HepG2 (cell line): Measurements from ENCODE around the gene GTF3A. TPM values are rescaled to one million over a fixed set of nuclear protein-coding genes. Genes with fewer than 3 reads are reported as not detected.
A peak's percentile ranks its signal among the peaks of the same experiment; 100 is the strongest.

Experiments used
- ARID2 ChIP-seq: sonication (generic); formaldehyde crosslinking; IDR thresholded peaks from 2 replicates; pipeline ENCODE4 v1.8.1; 2022; ENCODE audit warnings: mild to moderate bottlenecking, missing genetic modification reagents, borderline replicate concordance
- ARID3A ChIP-seq: IDR thresholded peaks from 2 replicates; pipeline ENCODE4 v1.6.1; 2012; ENCODE audit warnings: low read depth, low read length, improper control_type of control experiment
- ETV5 ChIP-seq: IDR thresholded peaks from 2 replicates; pipeline ENCODE4 v1.6.1; 2018; ENCODE audit warnings: missing biosample characterization, missing genetic modification reagents, inconsistent platforms, borderline replicate concordance
- FOXP1 ChIP-seq, 2 experiments: fragments of 450-650 bp in 1 of 2; IDR thresholded peaks; 2 replicates each; pipeline ENCODE4 v1.6.1; 2017 to 2018; ENCODE audit warnings: antibody characterized with exemption in 1 of 2
- GABPA ChIP-seq, 2 experiments: IDR thresholded peaks; 2 replicates each; pipeline ENCODE4 v1.6.1; 2011 to 2016; ENCODE audit warnings: low read depth in 2 of 2, low read length in 1 of 2, missing biosample characterization in 1 of 2, missing genetic modification characterization in 1 of 2
- HDAC1 ChIP-seq: sonication (generic); formaldehyde crosslinking; IDR thresholded peaks from 2 replicates; pipeline ENCODE4 v1.5.1; 2020; ENCODE audit warnings: mild to moderate bottlenecking, missing genetic modification reagents
- HIVEP1 ChIP-seq: sonication (generic); formaldehyde crosslinking; IDR thresholded peaks from 2 replicates; pipeline ENCODE4 v1.4.0; 2020; ENCODE audit warnings: mild to moderate bottlenecking, missing genetic modification reagents
- HNRNPLL ChIP-seq: fragments of 200-400 bp; formaldehyde crosslinking; IDR thresholded peaks from 2 replicates; pipeline ENCODE4 v1.6.1; 2017; ENCODE audit warnings: mild to moderate bottlenecking, low read depth, low read length; ENCODE audit not compliant: poor library complexity, severe bottlenecking
- HOXA7 ChIP-seq: sonication (generic); formaldehyde crosslinking; IDR thresholded peaks from 2 replicates; pipeline ENCODE4 v1.8.1; 2022; ENCODE audit warnings: mild to moderate bottlenecking, missing genetic modification reagents, moderate library complexity
- JARID2 ChIP-seq: sonication (generic); formaldehyde crosslinking; IDR thresholded peaks from 2 replicates; pipeline ENCODE4 v1.8.1; 2023; ENCODE audit warnings: missing genetic modification reagents, inconsistent platforms; ENCODE audit not compliant: insufficient replicate concordance
- JUN ChIP-seq: sonication (generic); formaldehyde crosslinking; IDR thresholded peaks from 2 replicates; pipeline ENCODE4 v1.4.0; 2020; ENCODE audit warnings: mild to moderate bottlenecking, missing genetic modification reagents
- KDM2A ChIP-seq: sonication (generic); formaldehyde crosslinking; IDR thresholded peaks from 2 replicates; pipeline ENCODE4 v1.4.0; 2020; ENCODE audit warnings: low read depth, missing genetic modification reagents, borderline replicate concordance
- MED1 ChIP-seq: sonication (generic); formaldehyde crosslinking; IDR thresholded peaks from 2 replicates; pipeline ENCODE4 v1.4.0; 2020; ENCODE audit warnings: missing genetic modification reagents
- MEF2D ChIP-seq: sonication (generic); formaldehyde crosslinking; IDR thresholded peaks from 2 replicates; pipeline ENCODE4 v1.5.1; 2020; ENCODE audit warnings: mild to moderate bottlenecking, missing genetic modification reagents
- MEIS1 ChIP-seq: sonication (generic); formaldehyde crosslinking; IDR thresholded peaks from 2 replicates; pipeline ENCODE4 v1.9.0; 2021; ENCODE audit warnings: mild to moderate bottlenecking, missing genetic modification reagents, moderate library complexity, borderline replicate concordance
- REXO4 ChIP-seq: sonication (generic); formaldehyde crosslinking; IDR thresholded peaks from 2 replicates; pipeline ENCODE4 v1.8.0; 2022; ENCODE audit warnings: missing genetic modification reagents, mild to moderate bottlenecking, borderline replicate concordance
- SMYD3 ChIP-seq: sonication (generic); formaldehyde crosslinking; IDR thresholded peaks from 2 replicates; pipeline ENCODE4 v1.8.1; 2023; ENCODE audit warnings: mild to moderate bottlenecking, missing genetic modification reagents
- ZBTB1 ChIP-seq: sonication (generic); formaldehyde crosslinking; IDR thresholded peaks from 2 replicates; pipeline ENCODE4 v1.4.0; 2020; ENCODE audit warnings: missing genetic modification reagents, borderline replicate concordance
- ZFX ChIP-seq: sonication (generic); formaldehyde crosslinking; IDR thresholded peaks from 2 replicates; pipeline ENCODE4 v1.4.0; 2020; ENCODE audit warnings: mild to moderate bottlenecking, low read depth, missing genetic modification reagents, moderate library complexity
- ZNF10 ChIP-seq: sonication (generic); formaldehyde crosslinking; IDR thresholded peaks from 2 replicates; pipeline ENCODE4 v1.4.0; 2020; ENCODE audit warnings: mild to moderate bottlenecking, low read depth, missing genetic modification reagents, borderline replicate concordance
- ZNF557 ChIP-seq: sonication (generic); formaldehyde crosslinking; IDR thresholded peaks from 2 replicates; pipeline ENCODE4 v1.4.0; 2020; ENCODE audit warnings: missing genetic modification reagents
- ZNF598 ChIP-seq: sonication (generic); formaldehyde crosslinking; IDR thresholded peaks from 2 replicates; pipeline ENCODE4 v1.5.1; 2020; ENCODE audit warnings: mild to moderate bottlenecking, missing genetic modification reagents, borderline replicate concordance
- ZNF614 ChIP-seq: IDR thresholded peaks from 2 replicates; pipeline ENCODE4 v1.6.1; 2018; ENCODE audit warnings: missing biosample characterization, missing genetic modification reagents, inconsistent platforms, borderline replicate concordance
- ZNF619 ChIP-seq: sonication (generic); formaldehyde crosslinking; IDR thresholded peaks from 2 replicates; pipeline ENCODE4 v1.4.0; 2020; ENCODE audit warnings: mild to moderate bottlenecking, missing genetic modification reagents
- ZNF710 ChIP-seq: sonication (generic); formaldehyde crosslinking; IDR thresholded peaks from 2 replicates; pipeline ENCODE4 v1.5.0; 2020; ENCODE audit warnings: mild to moderate bottlenecking, missing genetic modification reagents, borderline replicate concordance
- ZNF773 ChIP-seq: sonication (generic); formaldehyde crosslinking; IDR thresholded peaks from 2 replicates; pipeline ENCODE4 v1.4.0; 2020; ENCODE audit warnings: missing genetic modification reagents, borderline replicate concordance
- ZSCAN29 ChIP-seq: sonication (generic); formaldehyde crosslinking; conservative IDR thresholded peaks from 2 replicates; pipeline ENCODE4 v1.4.0; 2020; ENCODE audit warnings: mild to moderate bottlenecking, missing genetic modification reagents
- polyA plus RNA-seq, 8 experiments: library from polyadenylated mRNA; depleted of rRNA in 3 of 8; stranded (reverse) in 7 of 8; unstranded in 1 of 8; fragments of >200 nt; fragmentation: Illumina TruSeq in 4 of 8; extraction: Trizol in 4 of 8; gene quantifications; 2 replicates each; pipeline versions ENCODE4 v1.2.1 to v1.2.3, GENCODE V29; 2011 to 2016; ENCODE audit warnings: low read depth in 4 of 8, missing spikeins in 1 of 8, mixed read lengths in 1 of 8; ENCODE audit not compliant: insufficient read depth in 1 of 8
- total RNA-seq, 5 experiments: library from RNA; depleted of rRNA; stranded (reverse); fragments of >200 nt; fragmentation: Illumina TruSeq; extraction: Trizol; gene quantifications; 2 replicates each; pipeline ENCODE4 v1.2.3, GENCODE V29; 2016; ENCODE audit warnings: low read depth in 1 of 5

Gene GTF3A
- total and polyA plus RNA-seq, 2 of the 13 experiments (the other 11 are each of a cell fraction or from before 2014, with no cell fraction given), result 42.1 to 176 TPM

DNA sequence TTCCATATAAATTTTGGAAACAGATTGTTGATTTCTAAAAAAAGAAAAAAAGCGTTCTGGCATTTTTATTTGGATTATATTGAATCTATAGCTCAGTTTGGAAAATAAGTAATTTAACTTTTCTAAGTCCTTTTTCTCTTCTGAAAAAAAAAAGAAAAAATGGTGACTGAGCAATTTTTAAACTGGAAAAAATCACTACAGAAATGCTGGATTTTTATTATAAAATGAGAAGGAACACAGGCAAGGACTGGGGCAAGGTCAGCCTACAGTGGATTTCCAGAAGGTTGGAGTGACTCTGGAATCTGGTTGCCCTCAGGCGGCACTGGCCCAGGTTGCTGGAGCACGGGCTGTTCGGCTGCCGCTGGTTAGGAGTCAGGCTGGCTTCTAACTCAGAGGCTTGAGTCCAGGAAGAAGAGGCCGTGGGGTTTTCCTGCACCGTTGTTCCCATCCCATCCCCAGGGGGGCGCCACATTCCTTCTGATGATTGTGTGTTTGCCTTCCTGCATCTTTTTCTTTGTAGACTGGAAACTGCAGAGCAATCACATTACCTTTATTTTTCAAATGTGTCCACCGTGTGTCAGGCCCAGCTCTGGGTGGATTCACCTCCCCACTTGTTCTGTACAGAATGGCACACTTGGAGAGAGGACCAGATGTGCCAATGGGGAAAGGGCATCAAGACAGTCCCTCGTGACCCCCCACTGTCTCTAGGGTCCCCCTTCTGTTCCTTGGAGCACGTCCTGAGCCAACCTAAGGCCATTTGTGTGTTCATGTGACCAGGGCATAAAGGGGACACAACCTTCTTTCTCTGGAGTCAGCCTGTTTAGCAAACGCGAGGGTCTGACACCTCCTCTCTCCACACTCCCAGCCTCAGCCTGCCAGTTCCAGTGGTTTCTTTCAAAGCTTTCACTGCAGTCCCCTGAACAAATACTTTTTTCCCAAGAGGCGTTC, 44.5 kb upstream of the GTF3A start (continued):
- 0 out of 2 replicates have a peak, but pooled peaks have one; percentile 42 for TF ChIP-seq ZNF598 (CRISPR knock-in tag)
- no peak for TF ChIP-seq ZNF773 (CRISPR knock-in tag)
- peak; percentile 14; the same call in 1 of the 2 replicates for TF ChIP-seq ETV5 (CRISPR knock-in tag)
- TF ChIP-seq KDM2A (CRISPR knock-in tag), result no peak
- no peak for TF ChIP-seq ZNF614 (CRISPR knock-in tag)
- TF ChIP-seq REXO4 (CRISPR knock-in tag), result no peak
- no peak for TF ChIP-seq ZNF557
- TF ChIP-seq HIVEP1 (CRISPR knock-in tag), result no peak
- no peak for TF ChIP-seq MEF2D (CRISPR knock-in tag)
- TF ChIP-seq ZFX, result 0 out of 2 replicates have a peak, but pooled peaks have one; percentile 30
- TF ChIP-seq HDAC1 (CRISPR knock-in tag), result peak; percentile 36; the same call in 1 of the 2 replicates
- no peak for TF ChIP-seq ARID3A
- TF ChIP-seq ZNF619 (CRISPR knock-in tag), result no peak
- TF ChIP-seq ZNF10 (CRISPR knock-in tag), result no peak
- TF ChIP-seq JARID2 (CRISPR knock-in tag), result no peak
- TF ChIP-seq ARID2, result no peak
- no peak for TF ChIP-seq MEIS1 (CRISPR knock-in tag)
- no peak for TF ChIP-seq MED1 (CRISPR knock-in tag)
- no peak for TF ChIP-seq SMYD3 (CRISPR knock-in tag)
- no peak for TF ChIP-seq ZSCAN29 (CRISPR knock-in tag)
- TF ChIP-seq GABPA (IDR thresholded peaks at IDR 0.05; ENCODE audit: low read depth, low read length), result no peak
- no peak for TF ChIP-seq GABPA (CRISPR knock-in tag; IDR thresholded peaks at IDR 0.05; ENCODE audit: low read depth)
- no peak for TF ChIP-seq ZNF710 (CRISPR knock-in tag)
- no peak for TF ChIP-seq ZBTB1 (CRISPR knock-in tag)
- TF ChIP-seq HOXA7 (CRISPR knock-in tag), result no peak
- peak; percentile 46 for TF ChIP-seq HNRNPLL
- no peak for TF ChIP-seq FOXP1 (IDR thresholded peaks at IDR 0.05)
- TF ChIP-seq FOXP1 (CRISPR knock-in tag; IDR thresholded peaks at IDR 0.05), result no peak
- TF ChIP-seq JUN, result no peak
